Bronchial epithelial cell (primary cell): ENCODE results near the gene GLYR1. TPM values are rescaled to one million over a fixed set of nuclear protein-coding genes. Genes with fewer than 3 reads are reported as not detected.

ENCODE experiments used
- DNase-seq: peaks from one replicate; pipeline ENCODE4 v3.0.0-alpha.2; 2010; ENCODE audit warnings: low read depth
- FAIRE-seq: peaks from 2 replicates; lab custom pipeline; 2011; peaks lifted over from hg19 to GRCh38; lab: Jason Lieb, UNC
- H3K27me3 ChIP-seq: 2 replicates; pipeline ENCODE4 v1.5.1; 2011; ENCODE audit warnings: low read length; ENCODE audit not compliant: control insufficient read depth, insufficient read depth
- H3K36me3 ChIP-seq: 2 replicates; pipeline ENCODE4 v1.5.1; 2011; ENCODE audit warnings: low read length; ENCODE audit not compliant: control insufficient read depth, insufficient read depth
- H3K4me3 ChIP-seq: 2 replicates; pipeline ENCODE4 v1.5.1; 2011; ENCODE audit warnings: mild to moderate bottlenecking, low read depth, low read length, control low read depth
- CTCF ChIP-seq: IDR thresholded peaks from 2 replicates; pipeline ENCODE4 v1.5.1; 2011; ENCODE audit warnings: mild to moderate bottlenecking, moderate library complexity, low read length, control low read depth, inconsistent platforms; ENCODE audit not compliant: insufficient read depth, severe bottlenecking
- total RNA-seq: library from RNA; depleted of rRNA; stranded (reverse); fragments of >200 nt; gene quantifications from 2 replicates; pipeline ENCODE4 v1.2.1, GENCODE V29; 2014

GLYR1 gene
- total RNA-seq, 1 donor from 2014 or later: 31.1 TPM

GRCh38 chr16:4783251-4783950 lies 63.7 kb downstream of the GLYR1 start:
- FAIRE-seq (no peak), DNase-seq (no peak)
- TF ChIP-seq CTCF: no peak
- H3K27me3 ChIP-seq: no peaks in the 10 kb centered on the region
- H3K36me3 ChIP-seq: no peaks in the 10 kb centered on the region
- no peak overlapping the region for H3K4me3 ChIP-seq

- TF ChIP-seq CTCF: no peak
- Histone ChIP-seq H3K27me3 (no peaks in the 10 kb centered on the region), H3K36me3 (no peaks in the 10 kb centered on the region), H3K4me3 (no peak overlapping the region)
- FAIRE-seq (no peak), DNase-seq (peak; percentile 43)
Measured at GRCh38 chr16:4780235-4780634, 66.9 kb downstream of the GLYR1 start.

- H3K36me3 ChIP-seq: no peaks in the 10 kb centered on the region
- H3K27me3 ChIP-seq: no peaks in the 10 kb centered on the region
- TF ChIP-seq CTCF: no peak
- no peak for DNase-seq
- H3K4me3 ChIP-seq: no peak overlapping the region
- no peak for FAIRE-seq
Measured at GRCh38 chr16:4778050-4778392, 69.1 kb downstream of the GLYR1 start.

GRCh38 chr16:4777339-4778049 lies 69.6 kb downstream of the GLYR1 start:
- FAIRE-seq (no peak), DNase-seq (no peak)
- H3K4me3 ChIP-seq: no peak overlapping the region
- no peak for TF ChIP-seq CTCF
- H3K36me3 ChIP-seq: no peaks in the 10 kb centered on the region
- H3K27me3 ChIP-seq: no peaks in the 10 kb centered on the region

- no peak for DNase-seq
- TF ChIP-seq CTCF: no peak
- no peak for FAIRE-seq
- Histone ChIP-seq H3K4me3 (no peak overlapping the region), H3K36me3 (no peaks in the 10 kb centered on the region), H3K27me3 (no peaks in the 10 kb centered on the region)
Measured at GRCh38 chr16:4776141-4776705, 70.9 kb downstream of the GLYR1 start.
